KOPT-K1 (cell line): Measurements from ENCODE around the gene ZNF83.

Experiments used
- H3K27ac ChIP-seq: fragments of 200-600 bp; sonication (generic); 2 replicates; pipeline ENCODE4 v1.5.1; 2016; ENCODE audit warnings: antibody characterized with exemption, mild to moderate bottlenecking, low read depth, low read length; ENCODE audit not compliant: poor library complexity, severe bottlenecking
- H3K36me3 ChIP-seq: fragments of 200-600 bp; sonication (generic); 2 replicates; pipeline ENCODE4 v1.5.1; 2017; ENCODE audit warnings: antibody characterized with exemption, mild to moderate bottlenecking, low read length, moderate library complexity; ENCODE audit not compliant: insufficient read depth
- H3K9me3 ChIP-seq: fragments of 200-600 bp; sonication (generic); 2 replicates; pipeline ENCODE4 v1.5.1; 2017; ENCODE audit warnings: antibody characterized with exemption, low read length, mild to moderate bottlenecking; ENCODE audit not compliant: insufficient read depth, poor library complexity, severe bottlenecking

The ZNF83 gene

GRCh38 chr19:52566588-52566987, 71.6 kb downstream of the ZNF83 start:
- Histone ChIP-seq H3K36me3 (peaks cover 43% of the 10 kb centered on the region), H3K9me3 (peaks cover 44% of the 10 kb centered on the region), H3K27ac (no peak overlapping the region)

GRCh38 chr19:52566121-52566520, 72.0 kb downstream of the ZNF83 start:
- Histone ChIP-seq H3K27ac (no peak overlapping the region), H3K9me3 (peaks cover 49% of the 10 kb centered on the region), H3K36me3 (peaks cover 45% of the 10 kb centered on the region)
